Karpas-422 (cell line): Measurements from ENCODE around the gene NRARP. TPM values are rescaled to one million over a fixed set of nuclear protein-coding genes. Genes with fewer than 3 reads are reported as not detected.

Experiments
- DNase-seq: peaks from one replicate; pipeline ENCODE4 v3.0.0-alpha.2; 2015
- H2AFZ ChIP-seq: fragments of 200-600 bp; sonication (generic); 2 replicates; pipeline ENCODE4 v1.6.1; 2014; ENCODE audit warnings: antibody characterized with exemption, low read length, mixed read lengths
- H3K27ac ChIP-seq: fragments of 200-600 bp; sonication (generic); 2 replicates; pipeline ENCODE4 v1.5.1; 2014; ENCODE audit warnings: mild to moderate bottlenecking, low read length, moderate library complexity
- H3K27me3 ChIP-seq: fragments of 200-600 bp; sonication (generic); 2 replicates; pipeline ENCODE4 v1.6.1; 2014; ENCODE audit warnings: low read length, mixed read lengths
- H3K36me3 ChIP-seq: fragments of 200-600 bp; sonication (generic); 2 replicates; pipeline ENCODE4 v1.6.1; 2014; ENCODE audit warnings: low read length, mixed read lengths; ENCODE audit not compliant: insufficient read depth
- H3K4me1 ChIP-seq: fragments of 200-600 bp; sonication (generic); 2 replicates; pipeline ENCODE4 v1.6.1; 2014; ENCODE audit warnings: mild to moderate bottlenecking, low read length, mixed read lengths
- H3K4me2 ChIP-seq: fragments of 200-600 bp; sonication (generic); 2 replicates; pipeline ENCODE4 v1.6.1; 2014; ENCODE audit warnings: low read length, low read depth, mild to moderate bottlenecking; ENCODE audit not compliant: poor library complexity, severe bottlenecking
- H3K4me3 ChIP-seq: fragments of 200-600 bp; sonication (generic); 2 replicates; pipeline ENCODE4 v1.5.1; 2014; ENCODE audit warnings: mild to moderate bottlenecking, antibody characterized with exemption, low read length, mixed read lengths
- H3K79me2 ChIP-seq: fragments of 200-600 bp; sonication (generic); 2 replicates; pipeline ENCODE4 v1.6.1; 2014; ENCODE audit warnings: mild to moderate bottlenecking, low read length, mixed read lengths
- H3K9ac ChIP-seq: fragments of 200-600 bp; sonication (generic); 2 replicates; pipeline ENCODE4 v1.6.0; 2014; ENCODE audit warnings: low read length
- H3K9me2 ChIP-seq: fragments of 200-600 bp; sonication (generic), shearing (Covaris generic); replicated peaks from 2 replicates; pipeline ENCODE4 v1.6.0; 2014; ENCODE audit warnings: mild to moderate bottlenecking, low read length, moderate library complexity; ENCODE audit not compliant: insufficient read depth
- H3K9me3 ChIP-seq: fragments of 300-700, 200-600 bp; sonication (generic); 2 replicates; pipeline ENCODE4 v1.6.1; 2014; ENCODE audit warnings: low read length, mixed read lengths
- H4K20me1 ChIP-seq: fragments of 200-600 bp; sonication (generic); 2 replicates; pipeline ENCODE4 v1.6.1; 2014; ENCODE audit warnings: mild to moderate bottlenecking, antibody characterized with exemption, low read length, low read depth; ENCODE audit not compliant: insufficient read depth
- total RNA-seq: library from RNA; depleted of rRNA; stranded (reverse); fragments of >200 nt; shearing (Covaris generic); gene quantifications from 2 replicates; pipeline ENCODE4 v1.2.3, GENCODE V29; 2014; ENCODE audit warnings: low replicate concordance

Gene NRARP
- total RNA-seq, 1 experiment from 2014 or later = 1.4 TPM

DNA sequence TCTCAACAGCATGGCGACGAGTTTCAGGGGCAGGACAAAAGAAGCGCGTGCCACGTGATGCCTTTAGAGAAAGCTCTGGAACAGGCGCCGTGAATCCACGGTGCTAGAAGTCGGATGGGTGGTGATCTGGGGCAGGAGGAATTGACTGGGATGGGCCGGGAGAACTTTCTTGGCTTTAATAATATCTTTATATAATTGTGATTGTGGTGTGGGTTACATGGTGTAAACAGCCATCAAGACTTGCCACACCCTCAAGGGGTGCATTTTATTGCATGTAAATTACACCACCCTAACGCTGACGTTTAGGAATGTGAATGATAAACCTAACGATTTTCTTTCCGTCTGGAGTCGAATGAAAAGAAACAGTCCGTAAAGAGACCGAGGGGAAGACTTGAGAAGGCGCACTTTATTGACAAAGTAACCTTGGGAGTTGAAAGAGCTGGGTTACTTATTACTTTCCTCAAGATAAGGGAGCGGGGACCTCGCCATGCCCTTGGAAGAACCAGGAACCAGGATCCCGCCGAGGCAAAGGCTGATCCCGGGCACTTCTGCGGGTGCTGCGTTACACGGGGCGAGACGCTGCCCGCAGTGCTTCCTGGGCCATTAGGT lies 8.5 kb downstream of the NRARP start:
- Histone ChIP-seq H3K27me3 (no peaks in the 10 kb centered on the region), H3K4me2 (no peak overlapping the region), H3K9ac (no peak overlapping the region), H3K27ac (no peak overlapping the region), H3K9me3 (no peaks in the 10 kb centered on the region), H4K20me1 (no peaks in the 10 kb centered on the region; the same call in 1 of the 2 replicates), H3K36me3 (no peaks in the 10 kb centered on the region), H3K4me3 (no peak overlapping the region), H2AFZ (no peak overlapping the region), H3K9me2 (no peaks in the 10 kb centered on the region), H3K4me1 (peaks cover 12% of the 10 kb centered on the region), H3K79me2 (no peaks in the 10 kb centered on the region)
- no peak for DNase-seq

DNA sequence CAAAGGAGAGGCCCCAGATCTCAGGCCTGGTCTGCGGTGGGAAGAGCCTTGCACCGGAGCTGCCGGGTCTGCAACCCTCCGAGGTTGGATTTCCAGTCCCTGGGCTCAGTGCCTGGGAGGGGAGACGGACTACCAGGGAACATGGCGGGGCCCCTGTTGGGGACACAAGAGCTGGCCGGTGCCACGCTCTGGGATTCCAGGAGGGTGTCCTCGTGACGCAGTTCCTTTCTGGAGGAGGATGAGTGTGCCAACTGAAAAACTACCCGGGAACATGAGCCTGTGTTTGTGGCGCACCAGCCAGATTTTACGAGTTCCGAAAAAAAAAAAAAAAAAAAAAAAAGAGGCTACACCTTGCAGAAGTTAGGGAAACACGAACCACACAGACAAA lies 9.0 kb downstream of the NRARP start:
- DNase-seq = no peak
- Histone ChIP-seq H3K4me2 (no peak overlapping the region), H4K20me1 (no peaks in the 10 kb centered on the region; the same call in 1 of the 2 replicates), H3K9me2 (no peaks in the 10 kb centered on the region), H3K4me3 (no peak overlapping the region), H3K79me2 (no peaks in the 10 kb centered on the region), H3K9me3 (no peaks in the 10 kb centered on the region), H3K4me1 (peaks cover 12% of the 10 kb centered on the region), H2AFZ (no peak overlapping the region), H3K9ac (no peak overlapping the region), H3K27me3 (no peaks in the 10 kb centered on the region), H3K36me3 (no peaks in the 10 kb centered on the region), H3K27ac (no peak overlapping the region)

DNA sequence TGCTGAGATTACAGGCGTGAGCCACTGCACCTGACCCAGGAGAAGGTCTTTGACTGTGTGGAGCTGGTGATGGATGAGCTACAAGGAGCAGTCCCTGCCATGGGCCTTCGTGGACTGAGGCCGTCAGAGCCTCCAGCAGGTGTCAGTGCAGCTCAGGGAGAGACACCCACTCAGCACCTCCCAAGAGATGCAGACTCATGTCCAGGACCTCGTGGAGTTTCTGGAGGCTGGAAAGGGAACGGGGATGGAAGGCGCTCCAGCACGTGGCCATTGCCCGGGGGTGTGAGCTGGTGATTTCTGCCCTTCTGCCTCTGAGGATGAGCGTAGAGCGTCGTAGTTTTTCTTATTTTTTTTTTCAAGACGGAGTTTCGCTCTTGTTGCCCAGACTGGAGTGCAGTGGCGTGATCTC lies 15.1 kb downstream of the NRARP start:
- H3K4me1 ChIP-seq = peaks cover 13% of the 10 kb centered on the region
- no peak overlapping the region for H3K9ac ChIP-seq
- no peak overlapping the region for H3K4me3 ChIP-seq
- no peaks in the 10 kb centered on the region for H3K27me3 ChIP-seq
- no peak overlapping the region for H2AFZ ChIP-seq
- DNase-seq = peak; percentile 82
- peaks cover 10% of the 10 kb centered on the region for H3K36me3 ChIP-seq
- H3K9me3 ChIP-seq = no peaks in the 10 kb centered on the region
- no peak overlapping the region for H3K4me2 ChIP-seq
- H3K27ac ChIP-seq = peak overlapping the region; percentile 69
- no peaks in the 10 kb centered on the region for H3K79me2 ChIP-seq
- no peaks in the 10 kb centered on the region for H3K9me2 ChIP-seq
- no peaks in the 10 kb centered on the region for H4K20me1 ChIP-seq

DNA sequence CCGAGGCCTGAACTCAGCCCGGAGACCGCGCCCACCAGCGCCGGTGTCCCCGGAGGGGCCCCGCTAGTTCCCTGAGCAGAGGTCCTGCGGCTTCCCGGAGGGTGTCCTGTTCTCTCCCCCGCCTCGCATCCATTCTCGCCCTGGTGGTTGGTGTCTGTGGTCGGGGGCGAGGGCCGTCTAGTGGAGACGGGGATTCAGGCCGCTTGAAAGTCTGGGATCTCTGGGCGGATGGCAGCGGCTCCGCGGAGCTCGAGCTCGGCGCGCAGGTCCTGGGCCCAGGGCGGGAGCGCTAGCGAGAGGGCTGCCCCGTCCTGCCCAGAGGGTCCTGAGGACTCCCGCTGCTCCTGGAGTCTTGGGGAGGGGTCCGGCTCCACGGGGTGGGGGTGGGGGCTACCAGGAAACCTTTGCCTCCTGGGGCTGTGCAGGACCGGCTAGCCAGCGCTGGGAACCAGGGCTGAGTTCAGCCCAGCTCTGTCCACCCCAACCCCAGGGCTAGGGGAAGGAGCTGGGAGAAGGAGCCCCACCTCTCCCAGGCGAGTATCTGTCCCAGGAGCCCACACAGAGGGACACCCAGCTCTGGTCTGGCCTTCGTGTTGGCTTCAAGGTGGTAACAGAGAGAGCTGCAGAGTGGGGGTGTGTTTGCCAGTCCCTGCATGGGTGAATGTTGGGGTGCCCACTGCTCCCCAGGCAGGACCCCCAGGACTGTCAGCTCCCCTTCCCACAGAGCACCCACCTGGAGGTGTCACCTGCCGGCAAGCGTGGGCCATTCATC lies 20.5 kb downstream of the NRARP start:
- Histone ChIP-seq H4K20me1 (peaks cover 3% of the 10 kb centered on the region; the same call in 1 of the 2 replicates), H3K79me2 (no peaks in the 10 kb centered on the region), H3K36me3 (peaks cover 13% of the 10 kb centered on the region), H3K4me2 (no peak overlapping the region), H3K4me1 (peaks cover 32% of the 10 kb centered on the region), H3K9me3 (no peaks in the 10 kb centered on the region), H3K4me3 (no peak overlapping the region), H3K27me3 (no peaks in the 10 kb centered on the region), H3K27ac (no peak overlapping the region), H2AFZ (no peak overlapping the region), H3K9me2 (no peaks in the 10 kb centered on the region), H3K9ac (no peak overlapping the region)
- peak; percentile 39 for DNase-seq

DNA sequence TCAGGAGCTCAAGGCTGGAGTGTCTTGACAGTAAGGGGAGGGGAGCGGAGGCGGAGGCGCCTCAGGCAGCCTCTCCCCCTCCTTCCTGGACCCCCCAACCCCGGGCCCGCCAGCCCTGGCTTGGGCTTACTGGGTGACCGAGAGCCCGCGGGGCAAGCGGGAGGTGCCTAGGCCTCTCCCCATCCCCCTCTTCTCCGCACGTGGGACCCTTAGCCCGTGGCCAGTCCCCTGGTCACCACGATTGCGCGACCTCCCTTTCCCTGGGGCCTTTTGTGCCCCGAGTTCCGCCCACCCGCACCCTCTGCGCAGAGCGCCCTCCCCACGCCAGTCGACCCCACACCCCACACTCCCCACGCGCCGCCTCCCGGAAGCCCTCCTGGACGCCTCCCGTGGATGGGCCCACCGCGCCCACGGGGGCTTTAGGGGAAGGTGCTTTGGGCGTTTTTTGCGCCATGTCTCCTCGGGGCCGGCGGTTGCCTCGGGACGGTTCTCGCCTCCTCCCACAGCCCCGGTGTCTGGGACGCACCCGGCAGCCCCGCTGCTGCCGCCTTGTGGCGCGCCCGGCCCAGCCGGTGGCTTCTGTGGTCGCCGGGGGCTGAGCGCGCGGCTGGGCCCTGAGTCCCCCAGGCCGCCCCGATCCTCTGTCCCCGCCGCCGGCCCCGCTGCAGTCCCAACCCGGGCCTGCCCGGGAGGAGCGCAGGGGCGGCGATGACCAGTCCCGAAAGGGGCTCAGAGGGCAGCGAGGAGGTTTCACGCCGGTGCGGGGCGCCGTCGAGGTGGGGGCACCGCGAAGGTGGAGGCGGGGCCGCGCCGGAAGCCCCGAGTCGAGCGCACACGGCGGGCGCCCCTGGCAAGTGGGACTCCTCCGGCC lies 21.4 kb downstream of the NRARP start:
- no peak overlapping the region for H3K4me2 ChIP-seq
- DNase-seq = peak; percentile 71
- peaks cover 33% of the 10 kb centered on the region for H3K4me1 ChIP-seq
- no peak overlapping the region for H3K4me3 ChIP-seq
- no peaks in the 10 kb centered on the region for H3K9me2 ChIP-seq
- no peaks in the 10 kb centered on the region for H3K27me3 ChIP-seq
- H3K9me3 ChIP-seq = no peaks in the 10 kb centered on the region
- no peaks in the 10 kb centered on the region for H3K79me2 ChIP-seq
- no peak overlapping the region for H3K27ac ChIP-seq
- peaks cover 3% of the 10 kb centered on the region; the same call in 1 of the 2 replicates for H4K20me1 ChIP-seq
- no peak overlapping the region for H2AFZ ChIP-seq
- H3K9ac ChIP-seq = no peak overlapping the region
- peaks cover 13% of the 10 kb centered on the region for H3K36me3 ChIP-seq

DNA sequence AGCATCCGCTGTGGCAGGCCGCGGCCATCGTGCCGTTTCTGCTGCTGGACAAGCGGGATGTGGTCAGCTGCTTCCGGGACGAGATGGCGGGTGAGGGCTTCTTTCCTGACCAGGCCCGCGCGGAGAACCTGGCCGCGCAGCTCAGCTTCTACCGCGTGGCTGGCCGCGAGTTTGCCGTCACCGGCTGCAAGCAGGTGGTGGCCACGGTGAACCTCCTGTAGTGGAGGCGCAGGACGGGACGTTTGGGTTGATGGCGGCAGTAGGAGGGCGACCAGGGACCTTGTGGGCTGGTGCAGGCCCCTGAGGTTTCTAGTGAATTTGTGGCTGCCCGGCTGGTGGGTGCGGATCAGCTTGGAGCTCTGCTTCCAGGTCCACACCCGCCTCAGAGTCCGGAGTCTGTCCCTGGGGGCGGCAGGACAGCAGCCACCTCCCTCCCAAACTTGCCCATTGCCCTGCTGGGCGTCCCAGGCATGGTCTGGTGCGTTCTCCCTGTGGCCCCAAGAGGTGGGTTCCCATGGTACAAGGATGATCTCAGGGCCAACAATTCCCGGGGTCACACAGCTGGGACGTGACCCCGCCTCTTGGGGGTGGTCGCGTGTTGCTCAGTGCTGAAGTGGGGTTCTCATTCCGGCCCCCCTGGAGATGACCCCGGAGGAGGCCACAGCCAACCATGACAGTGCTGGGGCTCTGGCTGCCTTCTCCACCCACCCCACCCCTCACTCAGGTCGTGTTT lies 22.2 kb downstream of the NRARP start:
- H3K4me2 ChIP-seq = no peak overlapping the region
- DNase-seq = no peak
- no peak overlapping the region for H3K4me3 ChIP-seq
- no peaks in the 10 kb centered on the region for H3K9me3 ChIP-seq
- H3K79me2 ChIP-seq = no peaks in the 10 kb centered on the region
- H3K27me3 ChIP-seq = no peaks in the 10 kb centered on the region
- H3K27ac ChIP-seq = no peak overlapping the region
- peaks cover 41% of the 10 kb centered on the region for H3K4me1 ChIP-seq
- peaks cover 13% of the 10 kb centered on the region for H3K36me3 ChIP-seq
- peaks cover 3% of the 10 kb centered on the region; the same call in 1 of the 2 replicates for H4K20me1 ChIP-seq
- no peak overlapping the region for H3K9ac ChIP-seq
- H2AFZ ChIP-seq = no peak overlapping the region
- no peaks in the 10 kb centered on the region for H3K9me2 ChIP-seq

DNA sequence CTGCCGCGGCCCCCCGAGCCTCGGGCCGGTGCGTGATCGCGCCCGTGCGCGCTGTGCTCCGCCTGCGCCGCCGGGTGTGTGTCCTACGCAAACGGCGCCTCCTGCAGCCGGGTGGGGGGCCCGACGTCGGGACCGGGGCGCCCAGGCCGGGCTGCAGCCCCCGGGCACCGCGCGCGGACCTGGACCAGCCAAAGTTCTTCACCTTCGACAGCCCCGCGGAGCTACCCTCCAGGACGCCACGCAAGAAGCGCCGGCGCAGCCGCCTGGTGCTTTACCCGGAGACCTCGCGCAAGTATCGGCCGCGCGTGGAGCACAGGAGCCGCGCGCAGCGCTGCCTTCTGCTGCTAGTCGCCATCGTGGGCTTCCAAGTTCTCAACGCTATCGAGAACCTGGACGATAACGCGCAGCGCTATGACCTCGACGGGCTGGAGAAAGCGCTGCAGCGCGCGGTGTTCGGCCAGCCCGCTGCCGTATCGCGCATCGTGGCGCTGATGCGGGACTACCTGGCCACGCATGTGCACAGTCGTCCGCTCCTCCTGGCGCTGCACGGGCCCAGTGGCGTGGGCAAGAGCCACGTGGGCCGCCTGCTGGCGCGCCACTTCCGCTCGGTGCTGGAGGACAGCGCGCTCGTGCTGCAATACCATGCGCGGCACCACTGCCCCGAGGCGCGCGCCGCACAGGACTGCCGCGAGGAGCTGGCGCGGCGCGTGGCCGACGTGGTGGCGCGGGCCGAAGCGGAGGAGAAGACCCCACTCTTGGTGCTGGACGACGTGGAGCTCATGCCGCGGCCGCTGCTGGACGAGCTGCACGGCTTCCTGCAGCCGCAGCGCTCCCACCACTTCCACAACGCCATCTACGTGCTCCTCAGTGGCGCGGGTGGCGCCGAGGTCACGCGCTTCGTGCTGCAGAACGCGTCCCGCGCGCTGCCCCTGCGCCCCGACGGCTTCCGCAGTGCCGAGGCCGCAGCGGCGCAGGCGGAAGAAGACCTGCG lies 23.1 kb downstream of the NRARP start:
- peak overlapping the region; percentile 94; the same call in 1 of the 2 replicates for H3K27ac ChIP-seq
- H4K20me1 ChIP-seq = peaks cover 3% of the 10 kb centered on the region; the same call in 1 of the 2 replicates
- no peak overlapping the region for H3K9ac ChIP-seq
- H3K36me3 ChIP-seq = peaks cover 12% of the 10 kb centered on the region
- no peaks in the 10 kb centered on the region for H3K9me3 ChIP-seq
- DNase-seq = peak; percentile 34
- H3K4me3 ChIP-seq = no peak overlapping the region
- no peak overlapping the region for H2AFZ ChIP-seq
- H3K79me2 ChIP-seq = no peaks in the 10 kb centered on the region
- H3K4me1 ChIP-seq = peaks cover 50% of the 10 kb centered on the region
- H3K27me3 ChIP-seq = no peaks in the 10 kb centered on the region
- H3K9me2 ChIP-seq = no peaks in the 10 kb centered on the region
- H3K4me2 ChIP-seq = no peak overlapping the region
